Measurements from ENCODE around the gene POU2F2.

The POU2F2 gene

GRCh38 chr19:42093926-42094325 is 38.3 kb downstream of the POU2F2 start:
- H3K27me3 ChIP-seq (ENCODE audit: insufficient read depth, low read length) = peaks cover 4% of the 10 kb centered on the region; the same call in 1 of the 2 replicates
- no peaks in the 10 kb centered on the region for H3K36me3 ChIP-seq (ENCODE audit: insufficient read depth, low read depth, low read length)
- peaks cover 5% of the 10 kb centered on the region; the same call in 1 of the 2 replicates for H3K4me1 ChIP-seq (ENCODE audit: insufficient read depth, low read length)
- H3K9me3 ChIP-seq (ENCODE audit: insufficient read depth, low read depth, low read length) = no peaks in the 10 kb centered on the region
- H3K9ac ChIP-seq (ENCODE audit: low read depth, low read length) = no peak overlapping the region
- no peak overlapping the region for H3K4me3 ChIP-seq (ENCODE audit: low read length)
- no peak overlapping the region for H3K27ac ChIP-seq (ENCODE audit: low read length)

- no peak overlapping the region for H3K27ac ChIP-seq (ENCODE audit: low read length)
- H3K9ac ChIP-seq (ENCODE audit: low read depth, low read length) = no peak overlapping the region
- no peaks in the 10 kb centered on the region for H3K9me3 ChIP-seq (ENCODE audit: insufficient read depth, low read depth, low read length)
Observed at GRCh38 chr19:42093505-42093904, 38.7 kb downstream of the POU2F2 start.

DNA sequence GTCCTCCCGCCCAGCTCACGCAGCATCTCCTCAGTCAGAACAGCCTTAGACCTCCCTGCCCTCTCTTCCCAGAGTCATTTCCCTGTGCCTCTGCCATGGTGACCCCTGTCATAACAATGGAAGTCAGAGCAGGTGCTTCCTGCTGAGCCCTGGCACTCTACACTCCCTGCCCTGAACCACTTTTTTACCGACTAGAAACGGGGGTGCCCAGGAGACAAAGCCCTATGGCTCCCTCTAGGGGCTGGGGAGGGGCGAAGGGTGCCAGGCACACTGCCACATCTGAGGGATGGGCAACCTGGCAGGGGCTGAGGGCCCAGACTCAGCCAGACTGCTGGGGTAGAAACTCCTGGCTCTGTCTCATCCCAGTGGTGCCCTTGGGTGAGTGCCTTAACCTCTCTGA is 39.9 kb downstream of the POU2F2 start:
- Histone ChIP-seq H3K4me1 (ENCODE audit: insufficient read depth, low read length) (peaks cover 10% of the 10 kb centered on the region), H3K4me3 (ENCODE audit: low read length) (no peak overlapping the region), H3K27ac (ENCODE audit: low read length) (no peak overlapping the region), H3K27me3 (ENCODE audit: insufficient read depth, low read length) (peaks cover 4% of the 10 kb centered on the region; the same call in 1 of the 2 replicates), H3K36me3 (ENCODE audit: insufficient read depth, low read depth, low read length) (no peaks in the 10 kb centered on the region), H3K9me3 (ENCODE audit: insufficient read depth, low read depth, low read length) (no peaks in the 10 kb centered on the region), H3K9ac (ENCODE audit: low read depth, low read length) (no peak overlapping the region)

More at GRCh38 chr19:42093505-42093904, 38.7 kb downstream of the POU2F2 start:
- Histone ChIP-seq H3K27me3 (ENCODE audit: insufficient read depth, low read length) (peaks cover 4% of the 10 kb centered on the region; the same call in 1 of the 2 replicates), H3K4me1 (ENCODE audit: insufficient read depth, low read length) (peaks cover 10% of the 10 kb centered on the region), H3K4me3 (ENCODE audit: low read length) (no peak overlapping the region), H3K36me3 (ENCODE audit: insufficient read depth, low read depth, low read length) (no peaks in the 10 kb centered on the region)

GRCh38 chr19:42091742-42092141 is 40.5 kb downstream of the POU2F2 start:
- H3K36me3 ChIP-seq (ENCODE audit: insufficient read depth, low read depth, low read length) = no peaks in the 10 kb centered on the region
- no peak overlapping the region for H3K9ac ChIP-seq (ENCODE audit: low read depth, low read length)
- H3K4me3 ChIP-seq (ENCODE audit: low read length) = no peak overlapping the region
- H3K4me1 ChIP-seq (ENCODE audit: insufficient read depth, low read length) = peaks cover 10% of the 10 kb centered on the region
- H3K27ac ChIP-seq (ENCODE audit: low read length) = no peak overlapping the region
- H3K9me3 ChIP-seq (ENCODE audit: insufficient read depth, low read depth, low read length) = no peaks in the 10 kb centered on the region
- H3K27me3 ChIP-seq (ENCODE audit: insufficient read depth, low read length) = peaks cover 4% of the 10 kb centered on the region; the same call in 1 of the 2 replicates

DNA sequence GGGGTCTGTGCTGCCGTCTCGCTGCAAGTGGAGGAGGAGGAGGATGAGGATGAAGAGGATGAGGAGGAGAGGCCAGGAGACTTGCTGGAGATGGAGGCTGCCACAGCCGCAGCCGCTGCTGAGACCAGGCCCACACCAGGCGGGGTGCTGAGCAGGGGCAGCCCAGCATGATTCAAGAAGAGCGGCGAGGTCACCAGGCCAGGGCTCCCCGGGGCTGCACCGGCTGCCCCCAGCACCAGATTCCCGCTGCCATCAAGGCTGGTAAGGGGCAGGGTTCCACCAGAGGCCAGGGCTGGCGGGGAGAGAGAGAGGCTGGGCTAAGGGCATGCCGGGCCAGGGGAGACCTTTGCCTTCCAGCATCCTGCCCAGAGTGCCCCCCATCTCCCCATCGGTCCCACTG is 40.9 kb downstream of the POU2F2 start:
- no peaks in the 10 kb centered on the region for H3K9me3 ChIP-seq (ENCODE audit: insufficient read depth, low read depth, low read length)
- H3K4me3 ChIP-seq (ENCODE audit: low read length) = no peak overlapping the region
- peaks cover 10% of the 10 kb centered on the region for H3K4me1 ChIP-seq (ENCODE audit: insufficient read depth, low read length)
- no peaks in the 10 kb centered on the region for H3K36me3 ChIP-seq (ENCODE audit: insufficient read depth, low read depth, low read length)
- H3K27ac ChIP-seq (ENCODE audit: low read length) = no peak overlapping the region
- peaks cover 4% of the 10 kb centered on the region; the same call in 1 of the 2 replicates for H3K27me3 ChIP-seq (ENCODE audit: insufficient read depth, low read length)
- no peak overlapping the region for H3K9ac ChIP-seq (ENCODE audit: low read depth, low read length)

DNA sequence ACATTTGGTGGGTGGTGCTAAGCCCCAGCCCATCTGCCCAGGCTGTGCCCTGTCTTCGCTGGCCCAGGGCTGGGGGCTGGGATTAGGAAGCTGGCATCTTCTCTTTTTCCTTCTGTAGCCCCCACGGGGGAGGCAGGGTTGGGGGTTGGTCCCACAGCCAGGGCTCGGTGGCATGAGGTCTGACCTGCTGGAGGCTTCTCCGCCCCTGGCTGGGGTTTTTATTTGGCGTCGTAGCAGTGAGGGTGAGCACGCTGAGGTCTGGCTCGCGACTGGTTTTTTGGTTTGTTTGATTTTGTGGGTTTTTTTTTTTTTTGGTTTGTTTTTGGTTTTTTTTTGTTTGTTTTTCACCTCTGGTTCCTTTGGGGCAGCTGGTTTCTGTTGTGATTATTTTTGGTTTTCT is 41.6 kb downstream of the POU2F2 start:
- no peak overlapping the region for H3K27ac ChIP-seq (ENCODE audit: low read length)
- no peak overlapping the region for H3K4me3 ChIP-seq (ENCODE audit: low read length)
- H3K4me1 ChIP-seq (ENCODE audit: insufficient read depth, low read length) = peaks cover 10% of the 10 kb centered on the region
- peaks cover 4% of the 10 kb centered on the region; the same call in 1 of the 2 replicates for H3K27me3 ChIP-seq (ENCODE audit: insufficient read depth, low read length)
- H3K9ac ChIP-seq (ENCODE audit: low read depth, low read length) = no peak overlapping the region
- H3K9me3 ChIP-seq (ENCODE audit: insufficient read depth, low read depth, low read length) = no peaks in the 10 kb centered on the region
- no peaks in the 10 kb centered on the region for H3K36me3 ChIP-seq (ENCODE audit: insufficient read depth, low read depth, low read length)

GRCh38 chr19:42089772-42090171 is 42.5 kb downstream of the POU2F2 start:
- peaks cover 8% of the 10 kb centered on the region for H3K4me1 ChIP-seq (ENCODE audit: insufficient read depth, low read length)
- no peaks in the 10 kb centered on the region for H3K9me3 ChIP-seq (ENCODE audit: insufficient read depth, low read depth, low read length)
- H3K27me3 ChIP-seq (ENCODE audit: insufficient read depth, low read length) = peaks cover 1% of the 10 kb centered on the region; the same call in 1 of the 2 replicates
- H3K9ac ChIP-seq (ENCODE audit: low read depth, low read length) = no peak overlapping the region
- H3K36me3 ChIP-seq (ENCODE audit: insufficient read depth, low read depth, low read length) = no peaks in the 10 kb centered on the region
- no peak overlapping the region for H3K4me3 ChIP-seq (ENCODE audit: low read length)
- H3K27ac ChIP-seq (ENCODE audit: low read length) = no peak overlapping the region

DNA sequence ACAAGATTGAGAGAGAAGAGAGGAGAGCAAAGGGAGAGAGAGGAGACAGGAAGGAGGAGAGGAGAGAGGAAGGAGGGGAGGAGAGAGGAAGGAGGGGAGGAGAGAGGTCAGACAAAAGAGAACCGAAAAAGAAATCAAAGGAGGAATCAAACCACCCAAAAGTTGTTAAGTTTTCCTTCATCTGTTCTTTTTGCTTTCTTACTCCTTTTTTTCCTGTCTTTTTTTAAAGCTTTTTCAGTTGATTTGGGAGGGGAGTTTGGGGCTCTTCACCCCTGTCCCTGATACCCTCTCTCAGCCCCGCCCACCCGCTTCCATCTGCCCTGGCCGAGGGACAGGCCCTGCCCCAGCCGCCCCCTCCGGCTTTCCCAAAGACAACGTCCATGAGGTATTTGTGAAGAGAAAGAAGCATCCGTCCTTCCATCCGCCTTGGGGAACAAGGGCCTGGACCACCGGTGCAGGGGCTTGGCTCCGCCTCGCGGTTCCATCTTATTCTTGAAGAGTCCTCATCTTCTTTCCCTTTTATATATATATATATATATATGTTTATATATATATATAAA is 43.0 kb downstream of the POU2F2 start:
- Histone ChIP-seq H3K27ac (ENCODE audit: low read length) (no peak overlapping the region), H3K36me3 (ENCODE audit: insufficient read depth, low read depth, low read length) (no peaks in the 10 kb centered on the region), H3K4me1 (ENCODE audit: insufficient read depth, low read length) (peaks cover 8% of the 10 kb centered on the region), H3K27me3 (ENCODE audit: insufficient read depth, low read length) (no peaks in the 10 kb centered on the region), H3K9ac (ENCODE audit: low read depth, low read length) (peak overlapping the region; percentile 29; the same call in 1 of the 2 replicates), H3K9me3 (ENCODE audit: insufficient read depth, low read depth, low read length) (no peaks in the 10 kb centered on the region), H3K4me3 (ENCODE audit: low read length) (no peak overlapping the region)

DNA sequence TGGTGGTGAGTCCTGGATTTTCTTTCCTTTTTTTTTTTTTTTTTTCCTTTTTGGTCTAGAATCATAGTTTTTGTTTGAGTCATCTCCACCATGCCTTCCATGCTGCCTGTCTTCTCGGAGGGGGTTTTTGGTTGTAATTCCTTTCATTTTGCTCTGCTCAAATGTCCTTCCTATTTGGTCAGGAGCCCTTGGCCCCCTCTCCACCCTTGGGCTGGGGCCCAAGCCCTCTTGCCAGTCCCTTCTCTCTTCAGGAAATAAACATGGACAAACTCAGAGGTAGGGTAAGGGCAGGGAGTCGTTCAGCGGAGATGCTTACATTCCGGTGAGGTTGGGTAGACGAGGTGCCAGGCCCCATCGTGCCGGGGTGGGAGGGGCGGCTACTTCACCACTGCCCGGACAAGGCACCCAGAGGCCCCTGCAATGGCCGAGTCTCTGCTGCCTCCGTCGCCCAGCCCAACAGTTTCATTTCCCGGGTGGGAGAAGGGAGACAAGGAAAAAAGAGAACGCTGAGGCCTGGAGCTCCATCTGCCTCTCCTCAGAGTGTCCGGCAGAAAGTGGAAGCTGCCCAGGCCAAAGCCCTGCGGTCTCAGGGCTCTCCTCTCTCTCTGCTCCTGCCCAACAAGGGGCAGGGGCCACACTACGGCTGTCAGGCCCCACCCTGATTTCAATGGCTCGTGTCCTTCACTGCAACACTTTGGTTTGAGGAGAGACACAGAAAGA is 43.6 kb downstream of the POU2F2 start:
- Histone ChIP-seq H3K4me3 (ENCODE audit: low read length) (no peak overlapping the region), H3K27ac (ENCODE audit: low read length) (no peak overlapping the region), H3K36me3 (ENCODE audit: insufficient read depth, low read depth, low read length) (no peaks in the 10 kb centered on the region), H3K4me1 (ENCODE audit: insufficient read depth, low read length) (peaks cover 8% of the 10 kb centered on the region), H3K9me3 (ENCODE audit: insufficient read depth, low read depth, low read length) (no peaks in the 10 kb centered on the region), H3K27me3 (ENCODE audit: insufficient read depth, low read length) (no peaks in the 10 kb centered on the region), H3K9ac (ENCODE audit: low read depth, low read length) (peak overlapping the region; percentile 29; the same call in 1 of the 2 replicates)

DNA sequence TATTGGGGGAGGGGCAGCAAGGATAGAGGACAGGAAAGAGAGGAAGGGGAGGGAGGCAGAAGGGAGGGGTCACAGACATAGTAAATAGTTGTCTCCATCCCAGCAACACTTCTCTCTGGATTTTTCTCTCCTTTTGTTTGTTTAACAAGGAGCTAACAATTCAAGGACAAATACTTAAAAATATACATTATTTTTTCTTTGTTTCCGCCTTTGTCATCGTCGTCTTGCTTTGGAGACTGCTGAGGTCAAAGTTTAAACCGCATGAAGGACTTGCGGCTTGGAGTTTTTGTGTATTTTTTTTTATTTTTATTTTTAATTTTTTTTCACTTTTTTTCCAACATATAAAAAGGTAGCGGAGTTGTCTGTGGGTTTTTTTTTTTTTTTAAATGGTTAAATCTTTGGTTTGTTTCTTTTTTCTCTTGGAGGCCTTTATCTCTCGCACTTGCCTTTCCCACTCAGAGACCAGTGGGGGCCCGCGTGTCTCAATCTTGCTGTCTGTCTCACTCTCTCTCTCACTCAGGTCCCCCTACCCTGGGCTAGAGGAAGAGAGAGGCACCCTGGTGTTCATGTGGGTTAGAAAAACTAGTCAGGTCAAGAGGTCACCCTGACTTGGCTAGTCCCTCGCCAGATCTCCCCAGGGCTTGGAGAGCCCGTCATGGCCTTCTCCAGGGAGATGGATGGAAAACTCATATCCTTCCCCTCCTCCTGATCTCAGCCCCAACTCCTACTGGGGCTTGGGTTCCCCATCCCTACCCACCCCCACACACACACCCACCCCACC is 45.3 kb downstream of the POU2F2 start:
- Histone ChIP-seq H3K4me1 (ENCODE audit: insufficient read depth, low read length) (peaks cover 8% of the 10 kb centered on the region), H3K36me3 (ENCODE audit: insufficient read depth, low read depth, low read length) (peaks cover 3% of the 10 kb centered on the region)

GRCh38 chr19:42086188-42086736 is 46.0 kb downstream of the POU2F2 start:
- Histone ChIP-seq H3K4me1 (ENCODE audit: insufficient read depth, low read length) (peaks cover 8% of the 10 kb centered on the region), H3K27me3 (ENCODE audit: insufficient read depth, low read length) (no peaks in the 10 kb centered on the region), H3K9me3 (ENCODE audit: insufficient read depth, low read depth, low read length) (no peaks in the 10 kb centered on the region), H3K27ac (ENCODE audit: low read length) (no peak overlapping the region), H3K36me3 (ENCODE audit: insufficient read depth, low read depth, low read length) (peaks cover 10% of the 10 kb centered on the region), H3K4me3 (ENCODE audit: low read length) (no peak overlapping the region), H3K9ac (ENCODE audit: low read depth, low read length) (no peak overlapping the region)

More for the DNA sequence above, 45.3 kb downstream of the POU2F2 start:
- no peak overlapping the region for H3K27ac ChIP-seq (ENCODE audit: low read length)
- no peaks in the 10 kb centered on the region for H3K9me3 ChIP-seq (ENCODE audit: insufficient read depth, low read depth, low read length)
- H3K27me3 ChIP-seq (ENCODE audit: insufficient read depth, low read length) = no peaks in the 10 kb centered on the region
- H3K9ac ChIP-seq (ENCODE audit: low read depth, low read length) = no peak overlapping the region
- H3K4me3 ChIP-seq (ENCODE audit: low read length) = no peak overlapping the region

Measured in iPS-20b (cell line).